GM19025 (cell line): Measurements from ENCODE around the gene LAMA3.

ENCODE experiments used
- ATAC-seq: cut with Tn5 transposase; IDR thresholded peaks from one replicate; pipeline ENCODE4 v1.9.1; 2021; ENCODE audit warnings: mild to moderate bottlenecking, low read depth, moderate library complexity; ENCODE audit not compliant: unreplicated experiment

LAMA3 gene

GRCh38 chr18:23951206-23951605 is 262.0 kb downstream of the LAMA3 start:
- no peak for ATAC-seq

DNA sequence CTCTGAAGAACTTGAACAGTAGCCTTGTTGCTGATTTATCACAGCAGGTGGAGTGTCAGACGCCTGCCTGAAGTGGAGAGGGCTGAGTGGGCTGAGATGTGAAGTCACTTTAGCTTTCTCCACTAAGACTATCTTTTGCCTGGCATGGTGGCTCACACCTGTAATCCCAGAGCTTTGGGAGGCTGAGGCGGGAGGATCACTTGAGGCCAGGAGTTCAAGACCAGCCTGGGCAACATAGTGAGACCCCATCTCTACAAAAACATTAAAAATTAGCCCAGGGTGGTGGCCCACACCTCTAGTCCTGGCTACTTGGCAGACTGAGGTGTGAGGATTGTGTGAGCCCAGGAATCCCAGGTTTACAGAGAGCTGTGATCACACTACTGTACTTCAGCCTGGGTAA is 264.7 kb downstream of the LAMA3 start:
- ATAC-seq: no peak

- ATAC-seq: no peak
These were observed 267.2 kb downstream of the LAMA3 start for GRCh38 chr18:23956483-23956882.

- ATAC-seq: no peak
These were observed 268.8 kb downstream of the LAMA3 start for GRCh38 chr18:23958036-23958435.

DNA sequence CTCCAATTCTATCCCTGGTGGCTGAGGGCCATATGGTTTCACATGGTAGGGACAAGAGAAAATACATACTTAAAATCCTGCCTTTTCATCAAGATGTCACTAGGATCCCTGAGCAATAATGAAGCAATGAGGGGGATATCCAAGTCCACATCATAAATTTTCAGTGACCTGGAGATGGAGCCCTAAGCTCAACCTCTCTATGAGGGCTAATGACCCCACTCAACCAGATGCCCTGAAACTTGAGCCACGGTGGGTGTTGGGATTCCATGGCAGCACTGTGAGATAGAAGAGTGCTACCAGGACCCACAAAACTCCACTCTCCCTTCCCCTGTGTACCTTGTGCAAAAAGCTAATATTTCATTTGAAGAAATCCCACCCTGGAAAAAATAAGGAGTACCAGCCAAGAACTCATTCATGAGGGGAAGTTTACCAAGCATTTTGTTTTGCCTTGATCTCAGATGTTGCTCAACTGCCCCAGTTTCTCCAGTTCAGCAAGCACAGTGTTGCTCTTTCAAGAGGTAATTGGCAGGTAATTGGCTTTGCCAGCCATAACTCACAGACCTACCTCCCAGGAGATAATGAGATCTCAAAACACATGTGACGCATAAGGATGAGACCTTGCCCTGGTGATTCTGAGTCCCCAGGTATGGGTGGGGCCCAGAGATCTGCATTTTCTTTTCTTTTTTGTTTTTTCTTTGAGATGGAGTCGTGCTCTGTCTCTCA is 274.4 kb downstream of the LAMA3 start:
- no peak for ATAC-seq

DNA sequence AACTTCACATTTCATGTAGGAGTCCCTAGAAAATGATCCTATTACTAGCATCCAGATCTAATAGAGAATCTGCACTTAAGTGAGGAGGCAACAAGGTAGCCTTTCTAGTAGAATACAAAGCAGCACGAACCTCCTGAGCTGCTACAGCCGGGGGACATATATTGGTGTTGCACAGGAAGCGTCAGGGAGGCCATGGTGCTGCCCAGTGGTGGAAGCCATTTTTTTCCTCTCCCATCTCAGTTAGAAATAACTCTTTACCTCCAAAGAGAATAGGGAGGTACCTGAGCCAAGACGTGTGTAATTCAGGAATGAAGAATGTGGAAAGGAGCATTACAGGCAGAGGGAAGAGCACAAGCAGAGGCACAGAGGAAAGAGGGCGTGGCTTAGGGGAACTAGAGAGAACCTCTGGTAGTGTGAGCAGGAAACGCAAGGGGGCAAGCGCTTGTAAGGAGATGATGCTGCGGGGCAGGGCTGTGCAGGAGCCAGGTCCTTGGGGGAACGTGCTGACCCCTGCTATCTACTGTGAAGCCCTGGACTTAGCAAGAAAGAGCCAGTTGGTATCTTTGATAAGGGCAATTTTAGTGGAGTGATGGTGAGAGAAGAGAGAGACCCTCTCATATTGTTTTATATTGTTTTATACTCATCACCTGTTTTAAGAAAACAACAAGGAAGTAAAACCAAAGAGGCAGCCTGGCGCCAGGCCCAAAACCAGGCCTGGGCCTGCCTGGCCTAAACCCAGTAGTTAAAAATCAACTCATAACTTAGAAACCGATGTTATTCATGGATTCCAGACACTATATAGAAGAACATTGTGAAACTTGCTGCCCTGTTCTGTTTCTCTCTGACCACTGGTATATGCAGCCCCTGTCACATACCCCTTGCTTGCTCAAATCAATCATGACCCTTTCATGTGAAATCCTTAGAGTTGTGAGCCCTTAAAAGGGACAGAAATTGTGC is 275.3 kb downstream of the LAMA3 start:
- no peak for ATAC-seq

DNA sequence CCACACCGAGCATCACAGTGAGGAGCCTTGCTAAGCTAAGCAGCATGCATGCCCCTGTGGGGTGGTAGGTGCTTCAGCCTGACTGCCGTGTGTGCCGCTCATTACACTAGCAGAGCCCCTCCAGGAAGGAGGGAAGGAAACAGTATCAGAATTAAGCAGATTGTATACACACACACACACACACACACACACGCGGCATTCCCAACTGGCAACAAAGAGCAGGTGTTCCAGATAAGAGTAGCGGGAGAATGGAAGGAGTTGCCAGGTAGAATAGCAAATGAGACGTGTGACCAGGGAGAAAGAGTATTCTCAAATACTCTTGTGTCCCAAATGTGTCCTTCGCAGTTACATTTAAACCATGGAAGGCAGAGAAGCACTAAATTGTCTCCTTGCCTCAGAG is 277.7 kb downstream of the LAMA3 start:
- no peak for ATAC-seq

DNA sequence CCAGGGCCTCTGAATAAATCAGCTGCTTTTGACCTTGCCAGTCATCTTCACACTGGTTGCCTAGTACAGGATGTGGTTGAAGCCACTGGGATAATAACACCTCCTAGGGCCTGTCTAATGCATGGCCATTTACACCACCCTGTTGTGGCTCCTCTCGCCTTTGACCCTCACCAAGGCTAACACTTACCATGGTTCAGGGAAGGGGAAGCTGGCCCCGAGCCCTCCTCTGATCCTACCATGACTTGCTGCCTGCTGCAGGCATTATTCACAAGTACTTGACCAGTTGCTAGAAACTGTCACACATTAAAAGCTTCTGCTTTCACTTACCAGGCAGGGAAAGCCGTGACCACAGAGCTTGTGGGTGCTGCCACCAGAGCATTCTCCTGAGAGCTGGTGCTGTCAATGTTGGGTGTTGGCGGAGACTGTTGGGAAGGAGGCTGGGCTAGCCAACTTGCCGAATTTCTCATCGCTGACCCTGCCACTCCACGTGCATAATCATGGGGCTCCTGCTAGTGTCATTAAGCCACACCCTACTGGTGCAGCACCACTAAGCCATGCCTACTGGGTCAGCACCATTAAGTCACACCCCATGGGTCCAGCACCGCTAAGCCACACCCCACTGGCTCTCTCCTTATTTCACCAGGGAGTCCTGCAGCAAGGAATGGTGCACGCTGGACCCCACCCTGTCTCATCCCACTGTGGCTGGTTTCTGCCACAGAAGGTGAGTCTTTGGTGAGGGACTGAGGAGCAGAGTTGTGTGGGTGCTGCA is 278.3 kb downstream of the LAMA3 start:
- peak; percentile 61 for ATAC-seq

DNA sequence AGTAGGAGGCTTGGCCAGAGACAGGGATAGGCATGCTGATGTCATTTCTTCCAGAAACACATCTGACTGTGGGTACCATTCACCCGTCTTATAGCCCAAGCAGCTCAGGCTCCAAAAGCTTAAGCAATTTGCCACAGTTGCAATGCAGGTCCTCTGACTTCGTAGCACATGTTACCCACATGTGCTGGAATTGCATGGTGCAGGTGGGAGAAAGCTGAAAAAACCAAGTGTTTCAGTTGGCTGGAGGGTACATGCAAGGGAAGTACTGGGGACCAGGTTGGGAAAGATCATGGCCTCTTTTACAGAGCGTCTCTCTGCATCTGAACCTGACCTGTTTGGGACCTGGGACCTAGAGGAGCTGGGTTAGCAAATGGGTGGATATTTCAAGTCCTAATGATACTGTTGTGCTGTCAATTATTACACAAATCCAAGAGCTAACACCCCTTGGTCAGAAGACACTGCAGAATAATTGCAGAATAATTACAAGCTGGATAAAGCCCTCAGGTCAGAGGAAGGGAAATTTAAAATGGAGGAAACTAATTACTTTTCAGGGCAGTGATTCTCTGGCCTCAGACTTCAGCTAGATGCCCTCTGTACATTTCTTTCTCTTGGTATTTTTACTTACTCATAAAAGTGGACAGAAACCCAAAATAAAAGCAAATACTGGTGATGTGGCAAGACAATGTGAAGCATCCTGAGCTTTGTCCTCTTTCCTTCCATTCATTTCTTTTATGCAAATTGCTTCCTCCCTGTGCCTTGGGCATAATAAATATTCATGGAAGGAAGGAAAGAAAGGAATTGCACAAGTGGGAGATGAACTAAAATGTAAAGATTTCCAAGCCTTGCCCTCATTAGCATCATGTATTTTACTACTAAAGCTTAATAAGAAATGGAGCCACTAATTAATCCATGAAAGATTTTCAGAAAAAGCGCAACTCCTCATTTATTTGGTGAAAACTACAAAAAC is 279.7 kb downstream of the LAMA3 start:
- ATAC-seq: no peak

- ATAC-seq: no peak
These were observed 280.4 kb downstream of the LAMA3 start for GRCh38 chr18:23969664-23970063.

DNA sequence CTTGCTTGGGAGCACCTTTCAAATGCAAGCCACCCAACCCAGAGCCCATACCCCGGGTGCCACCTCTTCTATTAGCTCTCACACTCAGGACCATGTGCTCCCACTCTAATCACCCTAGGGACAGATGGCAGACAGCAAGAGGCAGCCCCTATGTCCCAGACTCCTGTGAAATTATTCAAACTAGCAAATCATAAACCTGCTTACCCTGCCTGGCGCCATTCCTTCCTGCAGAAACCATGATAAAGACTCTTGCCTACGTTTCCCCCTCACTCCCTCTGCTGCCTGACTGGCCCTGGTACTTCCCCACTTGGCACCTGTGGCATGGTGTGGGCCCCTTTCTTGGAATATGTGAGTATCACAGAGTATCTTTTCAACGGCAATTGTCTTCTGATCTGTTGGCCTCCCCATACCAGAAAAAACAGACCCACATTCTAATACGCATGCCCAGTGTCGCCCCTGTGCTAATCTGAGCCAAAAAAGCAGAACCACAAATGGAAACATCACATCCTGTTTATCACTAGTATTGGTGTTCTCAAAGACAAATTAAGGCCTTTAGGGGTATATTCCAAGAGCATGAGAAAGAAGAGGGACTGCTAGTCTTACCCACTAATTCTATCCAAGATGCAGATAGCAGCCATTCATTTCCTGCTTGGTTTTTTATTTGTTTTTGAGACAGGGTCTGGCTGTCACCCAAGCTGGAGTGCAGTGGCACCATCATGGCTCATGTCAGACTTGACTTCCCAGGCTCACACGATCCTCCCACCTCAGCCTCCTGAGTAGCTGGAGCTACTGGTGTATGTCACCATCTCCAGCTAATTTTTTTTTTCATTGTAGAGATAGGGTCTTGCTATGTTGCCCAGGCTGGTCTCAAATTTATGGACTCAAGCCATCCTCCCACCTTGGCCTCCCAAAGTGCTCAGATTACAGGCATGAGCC is 281.2 kb downstream of the LAMA3 start:
- ATAC-seq: no peak

- no peak for ATAC-seq
These were observed 281.8 kb downstream of the LAMA3 start for GRCh38 chr18:23971097-23971440.

GRCh38 chr18:23971666-23972230 is 282.5 kb downstream of the LAMA3 start:
- ATAC-seq: no peak

DNA sequence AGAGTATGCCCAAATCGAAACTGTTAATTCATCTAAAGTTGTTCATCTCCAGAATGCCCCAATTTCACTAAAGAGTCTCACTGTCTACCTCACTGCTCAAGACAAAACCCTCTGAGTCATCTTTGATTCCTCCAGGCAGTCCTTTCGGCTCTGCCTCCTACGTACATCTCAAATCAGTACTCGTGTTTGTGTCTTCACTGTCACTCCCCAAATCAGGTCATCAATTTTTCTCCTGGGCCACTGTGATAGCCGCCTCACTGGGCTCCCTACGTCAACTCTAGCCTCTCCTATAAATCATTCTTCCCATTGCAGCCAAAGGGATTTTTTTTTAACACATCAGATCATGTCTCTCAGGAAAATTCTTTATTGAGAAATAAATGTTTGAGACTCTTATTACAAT is 283.2 kb downstream of the LAMA3 start:
- ATAC-seq: no peak

GRCh38 chr18:23977103-23977502 is 287.9 kb downstream of the LAMA3 start:
- no peak for ATAC-seq

- ATAC-seq: no peak
These were observed 288.6 kb downstream of the LAMA3 start for GRCh38 chr18:23977719-23978483.

DNA sequence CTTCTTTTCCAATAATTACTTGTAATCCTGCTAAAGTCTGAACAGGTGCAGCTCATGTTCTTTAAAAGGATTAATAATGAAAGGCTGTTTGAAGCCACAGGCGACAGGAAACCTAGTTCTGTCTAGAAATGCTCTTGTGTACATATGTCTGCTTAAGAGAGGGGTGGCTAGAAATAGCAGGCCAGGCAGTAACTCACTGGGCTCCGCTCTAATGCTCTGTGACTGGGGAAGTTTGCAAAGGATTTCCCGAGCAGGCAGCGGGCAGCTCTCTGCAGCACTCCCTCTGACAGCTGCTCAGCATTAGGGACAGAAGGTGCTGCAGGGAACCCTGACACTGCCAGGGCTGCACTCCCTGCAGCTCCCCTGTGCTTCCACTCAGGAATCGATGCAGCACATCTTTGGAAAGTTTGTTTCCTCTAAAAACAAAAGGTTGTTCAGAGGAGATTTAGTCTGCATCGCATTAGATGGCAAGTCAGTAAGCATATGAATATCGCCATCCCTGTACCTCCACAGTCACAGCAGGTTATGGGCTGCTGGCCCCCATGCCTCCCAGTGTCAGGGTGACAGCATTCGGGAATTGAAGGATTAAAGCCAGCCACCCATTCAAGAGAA is 292.2 kb downstream of the LAMA3 start:
- ATAC-seq: peak; percentile 39
